HL-60 (cell line): ENCODE data around the gene PLPP6.

Source experiments
- DNase-seq, 2 experiments: peaks; one replicate each; pipeline ENCODE4 v3.0.0-alpha.2; 2010 to 2020; ENCODE audit warnings: low read depth in 1 of 2, low spot score in 1 of 2
- H3K27ac ChIP-seq: fragments of 250-450 bp; sonication (Bioruptor Pico); replicated peaks from 2 replicates; pipeline ENCODE4 v1.5.1; 2020; ENCODE audit warnings: mild to moderate bottlenecking, moderate library complexity
- H3K27me3 ChIP-seq: fragments of 250-450 bp; sonication (Bioruptor Pico); 2 replicates; pipeline ENCODE4 v1.5.1; 2021; ENCODE audit warnings: mild to moderate bottlenecking, moderate library complexity; ENCODE audit not compliant: insufficient read depth, poor library complexity, severe bottlenecking
- H3K4me3 ChIP-seq: replicated peaks from 2 replicates; pipeline ENCODE4 v1.5.1; 2011; ENCODE audit warnings: mild to moderate bottlenecking, control low read depth, low read length; ENCODE audit not compliant: insufficient read depth
- CTCF ChIP-seq: IDR thresholded peaks from one replicate; pipeline ENCODE4 v1.5.1; 2011; ENCODE audit warnings: low read length, control low read depth, inconsistent platforms; ENCODE audit not compliant: insufficient read depth
- GABPA ChIP-seq: IDR thresholded peaks from 2 replicates; pipeline ENCODE4 v1.6.1; 2012; ENCODE audit warnings: low read depth
- POLR2AphosphoS5 ChIP-seq: IDR thresholded peaks from 2 replicates; pipeline ENCODE4 v1.6.1; 2012; ENCODE audit warnings: low read depth
- REST ChIP-seq: IDR thresholded peaks from 2 replicates; pipeline ENCODE4 v1.6.1; 2012; ENCODE audit warnings: low read depth; ENCODE audit not compliant: insufficient replicate concordance
- SPI1 ChIP-seq: IDR thresholded peaks from 2 replicates; pipeline ENCODE4 v1.6.1; 2012; ENCODE audit warnings: low read depth, mild to moderate bottlenecking, borderline replicate concordance

PLPP6 gene

GRCh38 chr9:4713849-4714248 lies 51.8 kb downstream of the PLPP6 start:
- TF ChIP-seq REST: no peak
- TF ChIP-seq CTCF: no peak
- TF ChIP-seq GABPA: no peak
- TF ChIP-seq SPI1: no peak
- no peak for TF ChIP-seq POLR2AphosphoS5
- no peak overlapping the region for H3K27ac ChIP-seq
- DNase-seq: no peak
- H3K4me3 ChIP-seq: no peak overlapping the region
- H3K27me3 ChIP-seq: no peaks in the 10 kb centered on the region

GRCh38 chr9:4714266-4715016 lies 52.3 kb downstream of the PLPP6 start:
- Histone ChIP-seq H3K27me3 (no peaks in the 10 kb centered on the region), H3K4me3 (no peak overlapping the region), H3K27ac (no peak overlapping the region)
- TF ChIP-seq GABPA: no peak
- TF ChIP-seq SPI1: no peak
- DNase-seq: no peak
